ENCODE results near the gene NPAS3.

Gene NPAS3

DNA sequence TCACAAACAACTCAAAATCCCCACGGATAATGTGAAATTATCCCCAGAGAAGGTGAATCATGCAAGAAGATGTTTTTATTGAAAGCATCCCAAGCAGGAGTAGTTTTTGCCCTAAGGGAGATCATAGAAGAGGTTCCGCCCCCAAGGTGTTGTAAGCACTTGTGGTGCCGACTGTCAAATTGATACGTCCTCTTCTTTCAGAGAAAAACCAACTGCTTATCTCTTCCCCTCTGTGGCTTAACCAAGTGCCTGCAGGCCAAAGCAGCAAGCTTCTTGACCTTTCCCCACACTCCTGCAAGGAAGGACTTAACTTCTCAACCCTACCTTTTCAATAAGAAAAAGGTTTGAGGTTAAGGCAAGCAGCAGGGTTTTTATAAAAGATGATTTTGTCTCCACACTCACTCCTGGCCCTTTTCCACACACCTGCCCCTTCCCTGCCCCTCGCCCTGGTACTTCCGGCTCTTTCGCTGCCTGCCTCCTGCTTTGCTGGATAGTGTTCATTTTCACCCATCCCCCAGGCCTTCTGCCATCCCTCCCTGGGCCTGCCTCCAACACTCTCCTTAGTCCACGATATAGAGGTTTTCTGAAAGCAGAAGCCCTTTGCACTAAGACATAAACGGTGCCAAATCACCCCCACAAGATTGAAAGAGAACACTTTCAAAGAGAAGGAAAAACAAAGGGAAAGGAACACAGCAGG, 897.7 kb downstream of the NPAS3 start:
- DNase-seq (ENCODE audit: low read depth in 2 of 2), result no peak

DNA sequence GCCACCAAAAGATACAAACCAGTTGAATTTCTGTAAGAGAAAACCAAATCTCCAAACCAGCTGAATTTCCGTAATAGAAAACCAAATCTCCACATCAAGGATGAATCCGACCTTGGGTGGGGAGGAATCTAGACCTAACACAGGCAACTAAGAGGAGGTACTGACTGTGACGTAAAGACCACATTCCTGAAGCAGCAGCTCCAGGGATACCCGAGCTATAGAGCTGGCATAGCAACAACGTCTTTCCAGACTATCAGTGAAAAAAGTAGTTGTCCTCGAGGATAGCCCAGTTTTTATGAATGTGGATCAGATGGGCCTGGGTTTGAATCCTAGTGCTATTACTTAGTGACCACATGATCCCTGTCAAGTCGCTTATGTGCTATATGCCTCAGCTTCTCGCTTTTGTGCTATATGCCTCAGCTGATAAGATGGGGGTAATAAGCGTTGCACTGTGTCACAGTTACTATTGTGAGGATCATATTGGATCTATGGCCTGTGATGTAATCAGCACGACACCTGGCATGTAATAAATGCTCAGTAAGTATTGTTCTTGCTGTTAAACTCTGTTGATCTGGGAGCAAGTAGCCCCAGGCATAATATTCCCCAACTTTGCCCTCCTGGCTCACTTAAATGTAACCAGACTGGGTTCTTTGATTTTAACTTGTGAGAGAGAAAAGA, 898.4 kb downstream of the NPAS3 start:
- no peak for DNase-seq (ENCODE audit: low read depth in 2 of 2)

DNA sequence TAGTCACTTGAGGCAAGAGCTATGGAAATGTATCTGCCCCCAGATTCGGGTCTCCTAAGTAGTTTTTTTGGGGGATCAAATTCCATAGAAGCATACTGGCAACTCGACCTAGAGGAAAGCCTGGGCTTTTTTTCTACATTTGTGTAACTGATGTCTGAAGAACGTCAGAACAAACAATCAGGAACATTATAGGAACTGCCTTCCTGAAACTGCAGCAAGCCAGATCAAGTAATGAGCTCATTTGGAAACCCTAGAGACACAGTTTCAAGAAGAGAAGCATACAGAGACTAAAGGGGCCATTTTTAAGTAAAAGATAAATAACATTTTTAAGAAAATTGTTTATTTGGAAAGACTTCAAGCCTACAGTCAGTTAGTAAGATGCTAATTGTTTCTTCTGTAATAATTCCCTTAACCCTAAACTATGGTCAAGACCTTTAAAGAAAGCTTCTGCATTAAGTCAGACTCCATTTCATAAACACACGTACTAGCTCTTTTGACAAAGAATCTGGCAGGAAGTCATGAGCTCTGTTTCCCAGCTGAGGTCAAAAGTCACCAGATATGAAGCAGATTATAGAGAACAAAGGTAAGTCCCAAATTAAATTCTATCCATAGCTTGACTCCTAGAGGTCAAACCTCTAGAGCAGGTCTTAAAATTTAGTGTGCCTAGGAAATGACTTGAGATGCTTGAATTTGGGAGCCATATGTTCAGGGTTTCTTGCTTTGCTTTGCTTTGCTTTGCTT, 899.4 kb downstream of the NPAS3 start:
- DNase-seq (ENCODE audit: low read depth in 2 of 2), result no peak

DNA sequence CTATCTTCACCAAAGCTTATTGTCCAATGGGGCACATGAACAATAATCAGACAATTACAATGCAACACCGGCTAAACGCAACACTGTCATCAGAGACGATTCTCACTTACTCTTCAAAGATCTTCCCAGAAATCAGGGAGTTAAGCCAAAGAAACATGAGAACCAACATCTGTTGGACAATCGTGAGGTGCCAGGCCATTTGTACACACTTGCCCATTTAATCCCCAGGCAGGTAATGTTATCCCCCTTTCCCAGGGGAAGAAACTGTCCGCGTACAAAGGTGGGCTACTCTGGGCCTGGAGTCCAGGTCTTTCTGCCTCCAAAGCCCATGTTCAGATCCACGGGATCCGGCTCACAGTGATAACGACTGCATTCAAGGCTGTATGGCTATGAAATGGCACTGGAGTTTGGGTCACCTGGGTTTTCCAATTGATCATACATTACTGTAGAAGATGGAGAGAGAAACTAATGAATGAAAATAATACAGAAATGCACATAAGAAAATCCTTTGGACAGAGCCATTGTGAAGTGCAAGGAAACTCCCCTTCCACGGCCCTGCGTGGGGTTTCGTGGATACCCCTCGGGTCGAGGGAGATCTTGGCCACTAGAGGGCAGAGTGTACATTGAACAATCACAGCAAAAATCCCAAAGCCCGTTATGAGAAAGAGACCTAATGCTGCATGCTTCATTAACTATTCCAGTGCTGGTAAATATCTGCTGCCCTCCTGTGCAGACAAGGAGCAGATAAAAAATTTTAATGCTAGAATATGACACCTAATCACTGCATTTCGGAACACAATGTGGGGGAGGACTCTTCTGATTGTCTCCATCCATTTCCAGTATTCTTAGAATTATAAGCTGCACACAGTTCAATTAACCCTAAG, 900.8 kb downstream of the NPAS3 start:
- no peak for DNase-seq (ENCODE audit: low read depth in 2 of 2)

DNA sequence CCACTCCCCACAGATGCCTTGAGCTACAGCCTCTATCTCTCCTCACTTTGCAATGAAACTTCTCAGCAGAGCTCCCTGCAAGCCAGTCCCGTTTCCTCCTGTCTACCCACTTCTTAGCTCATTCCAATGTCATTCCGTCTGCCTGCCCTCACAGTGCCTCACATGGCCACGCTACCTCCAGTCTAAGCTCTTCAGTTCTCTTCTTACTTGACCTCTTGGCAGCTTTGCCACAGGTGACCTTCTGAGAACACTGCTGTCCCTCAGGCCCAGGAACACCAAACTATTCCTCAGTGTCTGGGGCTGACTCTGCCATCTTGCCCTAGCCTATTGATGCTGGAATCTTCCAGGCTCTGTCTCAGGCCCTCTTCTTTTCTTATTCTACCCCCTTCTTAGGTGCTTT, 902.1 kb downstream of the NPAS3 start:
- DNase-seq (ENCODE audit: low read depth in 2 of 2), result no peak

DNA sequence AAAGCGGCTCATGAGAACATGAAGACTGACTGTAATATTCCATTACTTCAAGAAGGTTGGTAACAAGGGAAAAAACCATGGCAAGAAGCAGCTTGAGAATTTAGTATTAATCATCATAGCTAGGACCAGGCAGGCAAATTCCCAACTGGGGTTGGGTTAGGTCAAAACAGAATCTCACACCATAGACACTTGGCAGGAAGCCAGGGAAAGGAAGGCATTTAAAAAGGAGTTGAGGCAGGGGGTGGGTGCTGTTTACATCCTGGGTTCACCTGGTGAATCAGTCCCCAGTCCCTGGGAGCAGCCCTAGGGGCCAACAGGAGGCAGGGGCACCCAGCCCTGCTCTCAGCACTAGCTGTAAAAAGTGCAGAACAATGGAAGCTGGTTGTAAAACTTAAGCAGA, 903.6 kb downstream of the NPAS3 start:
- no peak for DNase-seq (ENCODE audit: low read depth in 2 of 2)

DNA sequence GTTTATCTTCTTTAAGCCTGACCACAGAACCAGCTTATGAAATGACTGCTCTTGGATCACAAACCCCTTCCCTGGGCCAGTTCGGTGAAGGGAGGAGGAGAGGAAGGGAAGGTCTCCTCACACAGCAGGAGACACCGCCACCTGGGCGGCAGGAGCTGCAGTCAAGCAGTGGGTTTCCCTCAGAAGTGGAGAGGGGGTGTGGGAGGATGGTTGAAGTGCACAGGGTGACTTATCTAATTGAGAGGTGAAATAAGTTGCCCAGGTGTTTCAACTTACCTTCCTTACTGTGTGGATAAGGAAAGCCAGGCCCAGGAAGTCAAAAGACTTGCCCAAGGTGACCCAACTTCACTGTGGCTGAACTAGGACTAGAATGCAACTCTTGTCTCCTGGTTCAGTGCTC, 905.4 kb downstream of the NPAS3 start:
- no peak for DNase-seq (ENCODE audit: low read depth in 2 of 2)

DNA sequence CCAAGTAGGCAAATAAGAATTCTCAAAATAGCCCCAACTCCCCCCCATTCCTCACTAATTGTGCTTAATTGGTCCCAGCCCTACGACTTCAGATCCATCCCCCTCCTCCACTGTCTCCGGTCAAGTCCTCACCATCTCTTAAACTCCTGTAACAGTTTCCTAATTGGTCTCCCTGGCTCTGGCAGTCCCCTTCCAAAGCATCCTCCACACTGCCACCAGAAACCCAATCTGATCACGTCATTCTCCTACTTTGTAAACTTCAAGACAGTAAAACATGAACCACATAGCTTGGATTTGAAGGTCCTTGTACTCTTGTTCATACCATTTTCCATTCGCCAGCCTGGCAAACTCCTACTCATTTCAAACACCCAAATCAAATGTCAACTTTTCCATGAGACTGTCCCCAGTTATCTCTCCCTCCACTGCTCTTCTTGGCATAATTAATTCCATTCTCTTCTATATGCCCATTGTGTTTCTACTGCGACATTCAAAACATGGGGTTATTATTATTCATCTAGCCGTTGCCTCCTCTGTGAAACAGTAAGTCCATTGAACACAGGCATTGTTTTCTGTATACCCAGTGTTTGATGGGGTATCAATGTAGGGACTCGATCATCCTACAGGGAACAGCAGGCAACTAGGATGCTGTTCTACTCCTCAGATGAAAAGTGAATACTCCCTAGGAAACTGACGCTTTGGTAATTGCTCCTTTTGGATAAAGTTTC, 907.6 kb downstream of the NPAS3 start:
- DNase-seq (ENCODE audit: low read depth in 2 of 2), result no peak

DNA sequence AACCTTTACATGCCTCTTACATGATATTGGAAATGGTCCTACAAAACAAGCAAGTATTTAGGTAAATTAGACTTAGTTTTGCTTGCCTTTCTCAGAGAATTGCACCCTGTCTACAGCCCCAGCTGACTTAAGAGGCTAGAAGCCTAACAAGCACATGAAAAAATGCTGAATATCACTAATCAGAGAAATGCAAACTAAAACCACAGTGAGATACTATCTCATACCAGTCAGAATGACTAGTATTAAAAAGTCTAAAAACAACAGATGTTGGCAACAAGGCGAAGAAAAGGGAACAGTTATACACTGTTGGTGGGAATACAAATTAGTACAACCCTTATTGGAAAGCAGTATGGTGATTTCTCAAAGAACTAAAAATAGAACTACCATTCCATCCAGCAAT, 908.4 kb downstream of the NPAS3 start:
- no peak for DNase-seq (ENCODE audit: low read depth in 2 of 2)

DNA sequence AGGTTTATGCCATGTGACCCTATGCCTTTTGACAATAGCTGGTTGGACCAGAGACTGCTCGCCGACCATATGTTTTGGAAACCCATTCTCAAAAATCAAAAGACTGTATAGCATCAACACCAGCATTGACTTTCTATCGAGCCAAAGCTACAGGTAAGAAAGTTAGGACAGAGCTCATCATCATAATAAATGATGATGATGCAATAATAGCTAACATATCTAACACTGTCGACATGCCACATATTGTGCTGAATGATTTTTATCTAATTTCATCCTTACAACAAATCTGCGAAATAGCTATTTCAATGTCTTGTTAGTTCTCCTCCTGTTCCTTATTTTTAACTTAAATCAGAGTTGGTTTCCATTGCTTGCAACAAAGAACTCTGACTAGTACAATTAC, 909.3 kb downstream of the NPAS3 start:
- DNase-seq (ENCODE audit: low read depth in 2 of 2), result no peak

DNA sequence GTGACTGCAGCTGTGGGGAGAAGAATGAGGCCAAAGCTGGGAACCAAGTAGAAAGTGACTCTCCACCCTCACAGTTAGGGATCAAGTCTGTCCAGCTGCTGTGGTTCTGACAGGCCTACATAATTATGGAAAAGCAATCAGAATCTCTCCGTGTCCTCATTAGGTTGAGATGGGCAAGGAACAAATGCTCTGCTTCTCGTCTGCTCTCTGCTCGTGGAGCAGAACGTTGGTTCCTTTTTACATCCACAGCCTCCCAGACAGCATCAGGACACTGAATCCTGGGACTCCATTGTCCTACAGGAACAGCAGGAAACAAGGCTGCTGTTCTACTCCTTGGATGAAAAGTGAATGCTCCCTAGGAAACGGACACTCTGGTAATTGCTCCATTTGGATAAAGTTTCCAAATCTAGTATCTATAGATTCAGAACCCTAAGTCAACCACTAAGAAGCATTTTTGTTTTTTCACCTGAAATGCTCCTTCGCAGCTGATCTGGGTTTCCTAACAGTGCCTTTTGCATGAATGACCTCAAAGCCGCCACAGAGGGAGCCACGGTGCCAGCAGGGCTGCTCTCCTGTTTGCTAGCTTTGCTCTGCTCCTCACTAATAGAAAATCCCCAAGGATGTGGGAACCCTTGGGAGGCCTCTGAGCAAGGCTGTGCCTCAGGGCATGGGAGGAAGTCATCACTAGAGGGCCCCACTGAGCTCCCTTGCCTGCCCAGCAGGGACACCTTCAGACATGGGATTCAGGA, 910.2 kb downstream of the NPAS3 start:
- no peak for DNase-seq (ENCODE audit: low read depth in 2 of 2)

DNA sequence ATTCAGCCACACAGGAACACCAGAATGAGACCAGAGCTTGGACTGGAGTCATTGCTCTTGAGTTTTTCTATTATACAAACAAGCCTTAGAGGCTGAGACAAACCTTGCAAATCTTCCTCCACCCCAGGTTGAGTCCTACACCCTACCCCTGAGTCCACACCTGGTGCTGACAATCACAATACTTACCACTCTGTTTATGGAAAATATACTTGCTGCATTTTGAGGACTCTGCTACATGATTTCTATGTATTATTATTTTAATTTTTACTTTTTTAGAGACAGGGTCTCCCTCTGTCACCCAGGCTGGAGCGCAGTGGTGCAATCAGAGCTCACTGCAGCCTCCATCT, 910.7 kb downstream of the NPAS3 start:
- DNase-seq (ENCODE audit: low read depth in 2 of 2), result no peak

DNA sequence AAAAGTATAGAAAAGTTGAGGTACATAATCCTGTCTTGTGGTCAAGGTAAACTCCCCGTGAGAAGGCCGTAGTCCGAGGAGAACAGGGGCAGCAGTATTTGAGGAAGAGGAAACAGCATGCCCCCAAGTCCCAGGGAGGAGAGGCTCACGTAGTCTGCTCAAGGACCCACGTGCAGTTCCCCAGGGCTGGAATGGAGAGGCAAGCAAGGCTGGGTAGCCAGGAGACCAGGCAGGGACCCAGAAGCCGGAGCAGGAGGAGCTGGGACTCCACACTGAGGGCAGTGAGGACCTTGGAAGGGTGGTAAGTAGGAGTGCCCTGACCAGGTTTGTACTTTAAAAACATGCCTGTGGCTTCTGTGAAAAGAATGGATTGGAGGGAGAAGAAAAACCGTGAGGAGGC, 912.1 kb downstream of the NPAS3 start:
- DNase-seq (ENCODE audit: low read depth in 2 of 2), result no peak

DNA sequence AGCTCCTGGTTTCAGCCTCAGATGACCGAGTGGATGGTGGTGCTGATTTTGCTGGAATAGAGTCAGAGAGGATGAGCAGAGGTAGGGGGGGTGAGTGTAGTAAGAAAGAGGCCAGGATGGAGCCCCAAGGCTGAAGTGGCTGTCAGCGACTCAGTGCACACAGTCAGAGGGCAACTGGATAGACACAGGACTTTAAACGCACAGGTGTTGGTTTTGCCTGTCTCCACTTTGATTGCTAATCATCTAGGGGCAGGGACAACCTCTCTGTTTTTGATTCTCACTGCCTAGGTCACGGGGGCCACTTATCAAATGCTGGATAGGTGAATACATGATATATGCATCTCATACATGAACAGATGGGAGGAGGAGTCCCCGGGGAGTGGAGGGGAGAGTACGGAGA, 912.7 kb downstream of the NPAS3 start:
- DNase-seq (ENCODE audit: low read depth in 2 of 2), result no peak

DNA sequence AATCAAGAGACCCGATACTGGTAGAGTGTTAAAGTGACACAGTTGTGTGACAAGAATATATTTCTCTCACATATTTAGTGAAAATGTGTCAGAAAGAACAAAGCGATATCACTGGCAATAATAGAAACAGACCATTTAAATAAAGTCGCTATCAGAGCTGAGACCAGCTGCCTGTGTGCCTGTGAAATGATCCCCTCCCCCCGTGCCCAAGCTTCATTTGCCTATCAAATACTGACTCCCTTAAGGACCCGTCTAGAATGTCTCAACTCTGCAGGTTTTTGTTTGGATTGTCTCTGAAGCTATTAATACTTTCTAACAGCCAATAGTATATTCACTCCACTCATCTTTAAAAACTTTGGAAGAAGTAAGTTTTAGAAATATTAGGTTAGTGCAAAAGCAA, 913.3 kb downstream of the NPAS3 start:
- DNase-seq (ENCODE audit: low read depth in 2 of 2), result no peak
